Body of pancreas (tissue), 4 donors: ENCODE data around the gene AGR2. TPM values are rescaled to one million over a fixed set of nuclear protein-coding genes. Genes with fewer than 3 reads are reported as not detected.
A peak's percentile ranks its signal among the peaks of the same experiment; 100 is the strongest.

Experiments used
- ATAC-seq: fragments of 150-250 bp; one replicate; pipeline ENCODE4 v1.9.1; 2016
- DNase-seq, 4 donors: peaks; one replicate each; pipeline ENCODE4 v3.0.0-alpha.2; 2019
- H3K27ac ChIP-seq, 4 donors: fragments of 200-600 bp; sonication (generic); 1 replicate in 3 of 4; 2 replicates in 1 of 4; pipeline versions ENCODE4 v1.5.1 to v1.6.1; 2016 to 2019; ENCODE audit warnings: mild to moderate bottlenecking in 1 of 4, mixed read lengths in 1 of 4, moderate library complexity in 1 of 4
- H3K27me3 ChIP-seq, 2 donors: fragments of 200-600 bp; sonication (generic); one replicate each; pipeline ENCODE4 v1.6.0; 2016; ENCODE audit warnings: mild to moderate bottlenecking in 1 of 2
- H3K36me3 ChIP-seq, 2 donors: fragments of 200-600 bp; sonication (generic); replicated peaks in 1 of 2; 2 replicates each; pipeline ENCODE4 v1.5.1; 2016; ENCODE audit warnings: low read depth in 2 of 2; ENCODE audit not compliant: insufficient read depth in 1 of 2
- H3K4me1 ChIP-seq: fragments of 200-600 bp; sonication (generic); one replicate; pipeline ENCODE4 v1.6.0; 2016
- H3K4me3 ChIP-seq, 2 donors: fragments of 200-600 bp; sonication (generic); 1 replicate in 1 of 2; 2 replicates in 1 of 2; pipeline ENCODE4 v1.5.1; 2016 to 2019
- H3K9me3 ChIP-seq, 3 donors: fragments of 200-600 bp; sonication (generic); 1 replicate in 2 of 3; 2 replicates in 1 of 3; pipeline ENCODE4 v1.5.1; 2016
- POLR2A ChIP-seq, 3 donors: fragments of 450-650 bp; IDR thresholded peaks; one replicate each; pipeline ENCODE4 v1.6.1; 2016; ENCODE audit warnings: antibody characterized with exemption in 3 of 3, mild to moderate bottlenecking in 2 of 3
- WGBS, 2 donors: methylation state at CpG; one replicate each; pipeline ENCODE4 v1.1.5; 2017; 5-methylcytosine and 5-hydroxymethylcytosine counted together
- intact Hi-C: fragments of 100-400 bp; cut with DNase I; formaldehyde crosslinking; loops from one replicate; pipeline ENCODE4 v1.15.1; 2023
- total RNA-seq, 2 donors: library from RNA; depleted of rRNA; stranded (reverse); fragments of >200 nt; gene quantifications; one replicate each; pipeline ENCODE4 v1.1.0, GENCODE V29; 2016
- TF ChIP-seq, protein P1 (sequence below), 7 experiments: fragments of 450-650 bp in 4 of 7; fragments of 200-600 bp in 3 of 7; sonication (generic) in 3 of 7; IDR thresholded peaks; one replicate each; pipeline ENCODE4 v1.5.1; 2016 to 2019; ENCODE audit warnings: antibody characterized with exemption in 7 of 7

Gene AGR2
- total RNA-seq, 2 donors from 2014 or later: 6.3 to 20.0 TPM

GRCh38 chr7:16818732-16819131, 13.9 kb upstream of the AGR2 start:
- TF ChIP-seq, protein P1, sequence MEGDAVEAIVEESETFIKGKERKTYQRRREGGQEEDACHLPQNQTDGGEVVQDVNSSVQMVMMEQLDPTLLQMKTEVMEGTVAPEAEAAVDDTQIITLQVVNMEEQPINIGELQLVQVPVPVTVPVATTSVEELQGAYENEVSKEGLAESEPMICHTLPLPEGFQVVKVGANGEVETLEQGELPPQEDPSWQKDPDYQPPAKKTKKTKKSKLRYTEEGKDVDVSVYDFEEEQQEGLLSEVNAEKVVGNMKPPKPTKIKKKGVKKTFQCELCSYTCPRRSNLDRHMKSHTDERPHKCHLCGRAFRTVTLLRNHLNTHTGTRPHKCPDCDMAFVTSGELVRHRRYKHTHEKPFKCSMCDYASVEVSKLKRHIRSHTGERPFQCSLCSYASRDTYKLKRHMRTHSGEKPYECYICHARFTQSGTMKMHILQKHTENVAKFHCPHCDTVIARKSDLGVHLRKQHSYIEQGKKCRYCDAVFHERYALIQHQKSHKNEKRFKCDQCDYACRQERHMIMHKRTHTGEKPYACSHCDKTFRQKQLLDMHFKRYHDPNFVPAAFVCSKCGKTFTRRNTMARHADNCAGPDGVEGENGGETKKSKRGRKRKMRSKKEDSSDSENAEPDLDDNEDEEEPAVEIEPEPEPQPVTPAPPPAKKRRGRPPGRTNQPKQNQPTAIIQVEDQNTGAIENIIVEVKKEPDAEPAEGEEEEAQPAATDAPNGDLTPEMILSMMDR (IDR thresholded peaks at IDR 0.05): no peak
- no peak for TF ChIP-seq POLR2A (IDR thresholded peaks at IDR 0.05)
- H3K36me3 ChIP-seq: no peaks in the 10 kb centered on the region
- 88 to 94% methylated on average over 3 of the region's 3 CpGs for WGBS, 2 donors
- H3K27ac ChIP-seq: no peak overlapping the region
- H3K4me1 ChIP-seq: peaks cover 13% of the 10 kb centered on the region
- H3K27me3 ChIP-seq: no peaks in the 10 kb centered on the region
- no peak overlapping the region for H3K4me3 ChIP-seq
- DNase-seq (no peak), ATAC-seq (no peak)
- H3K9me3 ChIP-seq: no peaks in the 10 kb centered on the region
- intact Hi-C loops: loop anchor here (10.0 kb wide), 1 partner anchor 96 kb away; no protein-coding TSS in a partner anchor

DNA sequence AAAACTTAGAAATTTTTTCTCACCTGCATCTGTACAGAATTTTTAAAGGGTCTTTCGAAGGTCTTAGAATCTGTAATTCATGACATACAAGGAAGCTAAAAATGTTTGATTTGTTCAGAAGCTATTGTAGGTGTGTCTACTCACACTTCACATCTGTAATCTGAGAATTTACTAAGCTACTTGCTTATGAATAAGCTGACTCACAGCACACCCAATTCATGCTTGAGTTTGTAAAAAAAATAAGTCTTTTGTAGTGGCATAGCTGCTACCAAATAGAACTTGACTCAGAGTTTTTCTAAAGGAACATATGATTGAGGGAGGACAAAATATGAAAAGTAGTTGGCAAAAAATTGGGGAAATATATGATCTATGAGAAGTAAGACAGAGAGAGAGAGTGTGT, 12.7 kb upstream of the AGR2 start:
- Histone ChIP-seq H3K4me1 (peaks cover 18% of the 10 kb centered on the region), H3K4me3 (no peak overlapping the region), H3K27me3 (no peaks in the 10 kb centered on the region), H3K27ac (no peak overlapping the region), H3K36me3 (no peaks in the 10 kb centered on the region), H3K9me3 (no peaks in the 10 kb centered on the region)
- intact Hi-C loops: loop anchor here (10.0 kb wide), 1 partner anchor 97 kb away; no protein-coding TSS in a partner anchor
- DNase-seq (no peak), ATAC-seq (no peak)
- TF ChIP-seq, protein P1 (IDR thresholded peaks at IDR 0.05): no peak
- WGBS, 2 donors: 81 to 95% methylated on average over 1 of the region's 1 CpG

DNA sequence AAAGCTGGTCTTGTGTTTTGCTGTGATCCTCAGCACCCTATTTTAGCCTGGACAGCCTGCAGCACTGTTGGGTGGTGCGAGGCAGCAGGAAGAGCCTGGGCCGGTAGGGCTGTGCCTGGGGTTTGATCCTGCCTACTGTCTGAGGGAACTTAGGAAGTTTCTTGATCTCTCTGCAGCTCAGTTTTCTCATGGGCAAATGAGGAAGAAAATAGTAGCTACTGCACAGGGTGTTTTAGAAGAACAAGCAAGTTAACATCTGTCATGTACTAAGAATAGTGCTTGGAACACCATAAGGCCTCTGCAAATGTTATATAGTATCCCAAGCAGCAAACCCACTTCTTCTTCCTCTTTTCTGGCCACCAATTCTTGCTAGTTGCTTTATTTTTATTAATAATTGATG, 12.0 kb upstream of the AGR2 start:
- H3K27ac ChIP-seq: peak overlapping the region in 1 of 4 donors; percentile 39
- no peaks in the 10 kb centered on the region for H3K9me3 ChIP-seq
- no peaks in the 10 kb centered on the region for H3K36me3 ChIP-seq
- no peak overlapping the region for H3K4me3 ChIP-seq
- H3K4me1 ChIP-seq: peaks cover 11% of the 10 kb centered on the region
- ATAC-seq (no peak), DNase-seq (peak in 1 of 4 donors; percentile 10)
- 45 to 66% methylated on average over 2 of the region's 2 CpGs for WGBS, 2 donors
- intact Hi-C loops: loop anchor here (10.0 kb wide), 1 partner anchor 98 kb away; no protein-coding TSS in a partner anchor
- H3K27me3 ChIP-seq: no peaks in the 10 kb centered on the region
- TF ChIP-seq, protein P1 (IDR thresholded peaks at IDR 0.05): no peak
- TF ChIP-seq POLR2A (IDR thresholded peaks at IDR 0.05): no peak

- WGBS, 2 donors: 88 to 96% methylated on average over 2 of the region's 2 CpGs
- H3K4me1 ChIP-seq: peaks cover 12% of the 10 kb centered on the region
- no peak for ATAC-seq
Measured at GRCh38 chr7:16815001-16815400, 10.2 kb upstream of the AGR2 start.

More at GRCh38 chr7:16815001-16815400, 10.2 kb upstream of the AGR2 start:
- Histone ChIP-seq H3K36me3 (no peaks in the 10 kb centered on the region), H3K4me3 (no peak overlapping the region), H3K27ac (no peak overlapping the region), H3K9me3 (no peaks in the 10 kb centered on the region), H3K27me3 (no peaks in the 10 kb centered on the region)
- no peak for DNase-seq
- TF ChIP-seq, protein P1 (IDR thresholded peaks at IDR 0.05): no peak
- TF ChIP-seq POLR2A (IDR thresholded peaks at IDR 0.05): no peak
- intact Hi-C loops: loop anchor here (10.0 kb wide), 1 partner anchor 100 kb away; no protein-coding TSS in a partner anchor
